Esophagus muscularis mucosa (tissue), 4 donors: ENCODE results near the gene HDAC4.

Source experiments
- CTCF ChIP-seq, 3 experiments: fragments of 200-600 bp in 2 of 3; fragments of 450-650 bp in 1 of 3; sonication (generic) in 2 of 3; IDR thresholded peaks; one replicate each; pipeline ENCODE4 v1.5.1; 2017 to 2019; ENCODE audit warnings: antibody characterized with exemption in 3 of 3, mild to moderate bottlenecking in 2 of 3, moderate library complexity in 1 of 3
- EP300 ChIP-seq: sonication (generic); formaldehyde crosslinking; IDR thresholded peaks from one replicate; pipeline ENCODE4 v1.6.1; 2017; ENCODE audit warnings: antibody characterized with exemption
- POLR2A ChIP-seq: fragments of 450-650 bp; IDR thresholded peaks from one replicate; pipeline ENCODE4 v1.6.1; 2017; ENCODE audit warnings: antibody characterized with exemption, moderate library complexity, mild to moderate bottlenecking, low read depth
- POLR2AphosphoS5 ChIP-seq, 2 donors: sonication (generic); formaldehyde crosslinking; IDR thresholded peaks; one replicate each; pipeline ENCODE4 v1.6.1; 2017; ENCODE audit warnings: antibody characterized with exemption in 2 of 2

- TF ChIP-seq CTCF (IDR thresholded peaks at IDR 0.05), result no peak
- TF ChIP-seq POLR2A, result no peak
- no peak for TF ChIP-seq POLR2AphosphoS5 (IDR thresholded peaks at IDR 0.05)
- TF ChIP-seq EP300, result no peak
These were observed 292.9 kb downstream of the HDAC4 start for GRCh38 chr2:239107936-239108335.
